Testis (tissue), 2 donors: ENCODE data around the gene FUNDC2.

ENCODE experiments used
- CTCF ChIP-seq, 3 experiments: fragments of 450-650 bp in 2 of 3; fragments of 200-600 bp in 1 of 3; sonication (generic) in 1 of 3; IDR thresholded peaks; one replicate each; pipeline ENCODE4 v1.5.1; 2016 to 2019; ENCODE audit warnings: antibody characterized with exemption in 3 of 3, mild to moderate bottlenecking in 2 of 3, moderate library complexity in 1 of 3
- POLR2A ChIP-seq: fragments of 450-650 bp; IDR thresholded peaks from one replicate; pipeline ENCODE4 v1.6.1; 2017; ENCODE audit warnings: antibody characterized with exemption, mild to moderate bottlenecking, moderate library complexity

GRCh38 chrX:155009994-155010472, 16.6 kb upstream of the FUNDC2 start:
- TF ChIP-seq CTCF (IDR thresholded peaks at IDR 0.05) (no peak), POLR2A (no peak)
